NB4 (cell line): ENCODE data around the gene MEGF10.
A peak's percentile ranks its signal among the peaks of the same experiment; 100 is the strongest.

ENCODE experiments used
- DNase-seq: peaks from one replicate; pipeline ENCODE4 v3.0.0; 2010; ENCODE audit warnings: low read depth
- H3K4me3 ChIP-seq: one replicate; pipeline ENCODE4 v1.5.1; 2011; ENCODE audit warnings: mild to moderate bottlenecking, low read depth, low read length, moderate library complexity
- MAX ChIP-seq: IDR thresholded peaks from 2 replicates; pipeline ENCODE4 v1.6.1; 2011; ENCODE audit warnings: low read depth, low read length
- MYC ChIP-seq: IDR thresholded peaks from 2 replicates; pipeline ENCODE4 v1.6.1; 2011; ENCODE audit warnings: low read depth, low read length
- POLR2A ChIP-seq: IDR thresholded peaks from 2 replicates; pipeline ENCODE4 v1.6.1; 2011; ENCODE audit warnings: mild to moderate bottlenecking; ENCODE audit not compliant: insufficient read length; ENCODE audit errors: extremely low read depth
- TF ChIP-seq, protein P1 (sequence below): IDR thresholded peaks from one replicate; pipeline ENCODE4 v1.5.1; 2012; ENCODE audit warnings: low read depth, low read length

MEGF10 gene

DNA sequence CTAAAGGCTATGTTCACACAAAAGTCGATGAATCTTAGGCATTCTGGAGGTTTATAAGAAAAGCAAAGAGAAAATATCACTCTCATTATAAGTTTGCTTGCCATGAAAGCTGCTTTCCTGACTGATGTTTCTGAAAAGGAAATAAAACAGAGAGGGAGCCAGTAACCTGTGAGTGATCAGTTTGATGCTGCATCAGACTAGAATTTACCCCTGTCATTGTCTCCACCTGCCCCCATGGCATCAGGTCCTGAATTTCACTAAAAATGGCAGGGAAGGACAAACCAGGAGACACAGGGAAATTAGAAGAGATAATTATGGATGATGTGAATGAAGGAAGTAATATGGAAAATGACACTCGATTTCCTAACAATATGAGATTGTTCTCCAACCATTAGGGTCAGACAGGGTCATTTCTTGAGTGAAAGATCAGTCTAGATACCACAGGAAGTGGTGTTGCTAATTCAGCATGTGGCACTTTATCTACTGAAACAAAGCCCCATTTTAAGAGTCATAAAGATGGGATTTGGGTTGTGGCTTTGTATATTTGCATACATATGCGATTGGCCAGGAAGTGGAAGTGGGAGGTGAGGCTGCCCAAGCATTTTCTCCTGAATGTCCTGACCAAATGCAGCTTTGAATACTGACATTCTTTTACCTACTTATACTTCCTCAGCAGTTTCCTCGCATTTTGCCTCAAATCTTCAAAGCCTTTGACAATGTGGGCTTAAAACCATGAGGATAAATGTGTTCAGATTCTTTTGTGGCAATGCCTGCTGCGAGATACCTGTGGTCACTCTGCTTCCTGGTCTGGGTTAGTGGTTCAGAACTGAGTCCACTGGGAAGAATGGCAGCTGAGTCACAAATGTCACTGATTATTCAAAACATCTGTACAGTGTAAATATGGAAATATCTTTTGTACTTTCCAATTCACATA is 29.7 kb downstream of the MEGF10 start:
- TF ChIP-seq POLR2A (no peak), MAX (peak; percentile 62; the same call in 1 of the 2 replicates), MYC (peak; percentile 59)
- TF ChIP-seq, protein P1, sequence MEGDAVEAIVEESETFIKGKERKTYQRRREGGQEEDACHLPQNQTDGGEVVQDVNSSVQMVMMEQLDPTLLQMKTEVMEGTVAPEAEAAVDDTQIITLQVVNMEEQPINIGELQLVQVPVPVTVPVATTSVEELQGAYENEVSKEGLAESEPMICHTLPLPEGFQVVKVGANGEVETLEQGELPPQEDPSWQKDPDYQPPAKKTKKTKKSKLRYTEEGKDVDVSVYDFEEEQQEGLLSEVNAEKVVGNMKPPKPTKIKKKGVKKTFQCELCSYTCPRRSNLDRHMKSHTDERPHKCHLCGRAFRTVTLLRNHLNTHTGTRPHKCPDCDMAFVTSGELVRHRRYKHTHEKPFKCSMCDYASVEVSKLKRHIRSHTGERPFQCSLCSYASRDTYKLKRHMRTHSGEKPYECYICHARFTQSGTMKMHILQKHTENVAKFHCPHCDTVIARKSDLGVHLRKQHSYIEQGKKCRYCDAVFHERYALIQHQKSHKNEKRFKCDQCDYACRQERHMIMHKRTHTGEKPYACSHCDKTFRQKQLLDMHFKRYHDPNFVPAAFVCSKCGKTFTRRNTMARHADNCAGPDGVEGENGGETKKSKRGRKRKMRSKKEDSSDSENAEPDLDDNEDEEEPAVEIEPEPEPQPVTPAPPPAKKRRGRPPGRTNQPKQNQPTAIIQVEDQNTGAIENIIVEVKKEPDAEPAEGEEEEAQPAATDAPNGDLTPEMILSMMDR, result no peak
- peak; percentile 66 for DNase-seq
- H3K4me3 ChIP-seq, result no peak overlapping the region

- no peak for DNase-seq
- no peak for TF ChIP-seq POLR2A
- TF ChIP-seq MYC, result no peak
- TF ChIP-seq, protein P1, result no peak
- no peak for TF ChIP-seq MAX
- H3K4me3 ChIP-seq, result no peak overlapping the region
These were observed 30.9 kb downstream of the MEGF10 start for GRCh38 chr5:127321465-127321864.

GRCh38 chr5:127322403-127322802 is 31.8 kb downstream of the MEGF10 start:
- DNase-seq, result no peak
- TF ChIP-seq MYC, result no peak
- TF ChIP-seq, protein P1, result no peak
- no peak for TF ChIP-seq POLR2A
- no peak for TF ChIP-seq MAX
- no peak overlapping the region for H3K4me3 ChIP-seq

DNA sequence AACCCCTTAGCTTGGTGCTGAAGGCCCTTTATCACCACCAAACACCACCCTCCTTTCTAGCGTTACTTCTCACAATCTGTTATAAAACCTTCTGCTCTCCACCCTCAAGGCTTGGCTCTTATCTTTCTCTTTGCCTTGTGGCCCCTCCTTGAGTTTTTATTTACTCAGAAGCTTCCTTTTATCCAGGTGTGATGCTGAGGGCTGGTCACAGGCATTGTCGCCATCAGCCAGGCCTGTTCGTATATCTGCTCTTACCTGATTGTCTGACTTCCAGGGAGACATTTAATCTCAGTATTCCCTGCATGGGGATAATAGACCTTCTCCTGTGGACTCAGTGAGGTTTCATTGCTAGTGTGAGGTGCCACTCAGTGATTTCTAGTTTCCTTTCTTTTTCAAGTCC is 34.2 kb downstream of the MEGF10 start:
- no peak overlapping the region for H3K4me3 ChIP-seq
- DNase-seq, result no peak
- TF ChIP-seq MAX, result no peak
- TF ChIP-seq MYC, result no peak
- TF ChIP-seq POLR2A, result no peak
- TF ChIP-seq, protein P1, result no peak

GRCh38 chr5:127326431-127326830 is 35.8 kb downstream of the MEGF10 start:
- TF ChIP-seq MAX, result no peak
- TF ChIP-seq POLR2A, result no peak
- TF ChIP-seq MYC, result no peak
- TF ChIP-seq, protein P1, result no peak
- no peak overlapping the region for H3K4me3 ChIP-seq
- no peak for DNase-seq
